ENCODE measurements around the gene MYL7. TPM values are rescaled to one million over a fixed set of nuclear protein-coding genes. Genes with fewer than 3 reads are reported as not detected.

MYL7 gene
- total RNA-seq, 1 experiment from 2014 or later, result 5.7 TPM

DNA sequence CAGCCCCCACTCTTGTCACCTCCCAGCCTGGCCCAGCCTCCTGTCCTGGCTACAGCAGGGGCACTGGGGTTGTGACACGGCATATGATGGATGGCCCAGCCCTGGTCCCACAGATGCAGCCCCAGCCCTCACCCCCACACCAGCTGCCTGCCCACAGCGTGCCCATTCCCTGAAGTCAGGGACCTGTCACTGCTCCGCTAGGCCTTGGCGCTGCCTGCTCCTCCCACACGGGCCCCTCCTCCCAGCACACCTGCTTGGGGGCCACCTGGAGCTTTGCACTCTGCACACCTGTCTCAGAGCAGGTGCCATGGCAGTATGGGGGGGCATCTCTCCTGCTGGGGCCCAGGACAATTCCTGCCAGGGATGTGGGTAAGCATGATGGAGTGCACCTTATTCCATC, 44.6 kb upstream of the MYL7 start:
- Histone ChIP-seq H3K79me2 (ENCODE audit: insufficient read depth, low read length) (no peaks in the 10 kb centered on the region), H3T11ph (ENCODE audit: low read length) (no peak overlapping the region), H3K4me2 (ENCODE audit: insufficient read depth, insufficient read length, low read length) (no peak overlapping the region), H3K9ac (ENCODE audit: extremely low read depth, insufficient read length, low read length) (no peak overlapping the region), H3K27ac (ENCODE audit: insufficient read length, low read depth, low read length) (no peak overlapping the region), H4K5ac (ENCODE audit: insufficient read length, low read depth, low read length) (no peak overlapping the region), H3K9me3 (ENCODE audit: control insufficient read depth, low read depth, low read length) (peaks cover 7% of the 10 kb centered on the region), H2BK20ac (ENCODE audit: low read depth, low read length, poor library complexity, severe bottlenecking) (no peak overlapping the region), H2AFZ (ENCODE audit: low read length) (no peak overlapping the region), H3K79me1 (ENCODE audit: insufficient read depth, low read depth, low read length, poor library complexity, severe bottlenecking) (no peaks in the 10 kb centered on the region), H3K18ac (ENCODE audit: insufficient read length, low read depth, low read length) (no peak overlapping the region), H3K14ac (ENCODE audit: insufficient read depth, low read length) (no peak overlapping the region), H4K91ac (ENCODE audit: insufficient read length, low read depth, low read length) (no peak overlapping the region), H3K27me3 (ENCODE audit: insufficient read depth, low read length) (0 out of 2 replicates have a peak, but pooled peaks cover 2% of the 10 kb centered on the region), H3K56ac (ENCODE audit: insufficient read length, low read depth, low read length) (no peak overlapping the region), H3K4ac (ENCODE audit: low read depth, low read length) (no peak overlapping the region), H3K4me1 (ENCODE audit: insufficient read depth, low read length) (no peaks in the 10 kb centered on the region), H4K20me1 (ENCODE audit: control insufficient read depth, insufficient read depth, insufficient read length) (no peaks in the 10 kb centered on the region), H2BK5ac (ENCODE audit: insufficient read length, low read length) (no peak overlapping the region), H2BK120ac (ENCODE audit: low read depth, low read length, poor library complexity, severe bottlenecking) (no peak overlapping the region), H4K8ac (replicated peaks; ENCODE audit: insufficient read length, low read depth, low read length) (no peak overlapping the region), H2BK12ac (ENCODE audit: insufficient read length, low read depth, low read length) (no peak overlapping the region), H3K23ac (ENCODE audit: insufficient read length, low read depth, low read length) (no peak overlapping the region), H2AK5ac (ENCODE audit: insufficient read length, low read length) (no peak overlapping the region), H3K23me2 (ENCODE audit: insufficient read length, low read depth, low read length, poor library complexity, severe bottlenecking) (no peaks in the 10 kb centered on the region), H2BK15ac (ENCODE audit: low read depth, low read length) (no peak overlapping the region)
- DNase-seq, result no peak
- Mint-ChIP-seq H3K27me3 (ENCODE audit: low read depth) (peaks cover 11% of the 10 kb centered on the region), H3K36me3 (ENCODE audit: insufficient read depth in 1 of 3, low read depth in 3 of 3) (peaks cover 0 to 7% (median 2%) of the 10 kb centered on the region in 3 experiments; a peak in 2 of 7 replicates), H3K9me3 (peaks cover 11 to 12% of the 10 kb centered on the region in 2 experiments; a peak in 4 of 5 replicates), H3K4me3 (no peak overlapping the region), H3K4me1 (peaks cover 22 to 28% of the 10 kb centered on the region in 2 experiments), H3K27ac (no peak overlapping the region)
- TF ChIP-seq, protein P1, sequence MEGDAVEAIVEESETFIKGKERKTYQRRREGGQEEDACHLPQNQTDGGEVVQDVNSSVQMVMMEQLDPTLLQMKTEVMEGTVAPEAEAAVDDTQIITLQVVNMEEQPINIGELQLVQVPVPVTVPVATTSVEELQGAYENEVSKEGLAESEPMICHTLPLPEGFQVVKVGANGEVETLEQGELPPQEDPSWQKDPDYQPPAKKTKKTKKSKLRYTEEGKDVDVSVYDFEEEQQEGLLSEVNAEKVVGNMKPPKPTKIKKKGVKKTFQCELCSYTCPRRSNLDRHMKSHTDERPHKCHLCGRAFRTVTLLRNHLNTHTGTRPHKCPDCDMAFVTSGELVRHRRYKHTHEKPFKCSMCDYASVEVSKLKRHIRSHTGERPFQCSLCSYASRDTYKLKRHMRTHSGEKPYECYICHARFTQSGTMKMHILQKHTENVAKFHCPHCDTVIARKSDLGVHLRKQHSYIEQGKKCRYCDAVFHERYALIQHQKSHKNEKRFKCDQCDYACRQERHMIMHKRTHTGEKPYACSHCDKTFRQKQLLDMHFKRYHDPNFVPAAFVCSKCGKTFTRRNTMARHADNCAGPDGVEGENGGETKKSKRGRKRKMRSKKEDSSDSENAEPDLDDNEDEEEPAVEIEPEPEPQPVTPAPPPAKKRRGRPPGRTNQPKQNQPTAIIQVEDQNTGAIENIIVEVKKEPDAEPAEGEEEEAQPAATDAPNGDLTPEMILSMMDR (conservative IDR thresholded peaks at IDR 0.05), result no peak
- no CpG with 5 or more reads among the region's 5 CpGs for WGBS (ENCODE audit: extremely low coverage, insufficient read length, low lambda C conversion rate)

Data from H9 (cell line).